DMS153 treated with DMSO at 0.1 percent for 48 hours (cell line): ENCODE data around the gene PTPN6.

Experiments used
- DNase-seq: peaks from one replicate; lab custom pipeline; 2025; ENCODE audit not compliant: unreplicated experiment; lab: John Stamatoyannopoulos, UW

Gene PTPN6

DNA sequence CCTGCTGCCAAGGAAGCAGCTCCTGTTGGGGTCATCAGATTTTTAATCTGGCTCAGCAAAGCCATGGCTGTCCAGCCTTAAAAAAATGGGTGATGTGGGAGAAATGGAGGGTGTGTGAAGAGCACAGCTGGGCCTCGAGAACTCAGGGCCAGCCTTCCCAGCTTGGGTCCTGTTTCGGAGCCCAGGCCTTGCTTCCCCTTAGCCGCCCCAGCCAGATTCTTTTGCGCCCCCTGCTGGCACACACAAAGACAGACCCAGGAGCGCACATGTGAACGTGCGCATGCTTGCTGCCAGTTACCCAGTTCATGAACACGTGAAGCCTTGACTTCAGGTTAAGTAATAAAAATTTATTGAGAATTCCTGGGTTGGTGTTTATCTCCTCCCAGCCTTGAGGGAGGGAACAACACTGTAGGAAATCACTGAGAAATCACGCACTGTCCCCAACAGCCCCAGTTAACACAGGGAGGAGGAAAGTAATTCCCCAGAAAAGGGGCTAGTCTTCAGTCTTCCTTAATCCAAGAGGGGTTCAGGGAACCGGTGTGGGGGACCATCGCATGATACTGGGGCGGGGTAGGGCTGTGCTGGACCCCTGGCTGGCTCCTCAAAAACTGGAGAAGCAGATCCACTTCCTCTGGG, 14.0 kb downstream of the PTPN6 start:
- peak; percentile 37 for DNase-seq

DNA sequence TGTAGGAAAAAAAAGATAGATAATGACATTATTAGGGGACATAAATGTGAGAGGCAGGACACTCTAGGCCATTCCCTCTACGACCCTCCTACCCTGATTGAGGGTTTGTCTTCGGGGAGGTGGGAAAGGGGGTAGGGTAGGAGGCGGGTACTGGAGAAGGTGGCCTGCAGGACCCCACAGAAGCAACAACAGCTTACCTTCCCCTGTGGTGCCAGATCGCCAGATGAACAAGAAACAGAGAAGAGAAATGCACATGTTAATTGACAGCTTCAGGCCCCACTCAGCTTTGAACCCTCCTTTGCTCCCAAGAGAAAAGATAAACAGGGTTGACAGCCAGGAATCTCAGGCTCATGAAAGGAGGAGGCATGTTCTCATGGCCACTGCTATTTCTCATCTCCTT, 14.6 kb downstream of the PTPN6 start:
- DNase-seq = no peak

DNA sequence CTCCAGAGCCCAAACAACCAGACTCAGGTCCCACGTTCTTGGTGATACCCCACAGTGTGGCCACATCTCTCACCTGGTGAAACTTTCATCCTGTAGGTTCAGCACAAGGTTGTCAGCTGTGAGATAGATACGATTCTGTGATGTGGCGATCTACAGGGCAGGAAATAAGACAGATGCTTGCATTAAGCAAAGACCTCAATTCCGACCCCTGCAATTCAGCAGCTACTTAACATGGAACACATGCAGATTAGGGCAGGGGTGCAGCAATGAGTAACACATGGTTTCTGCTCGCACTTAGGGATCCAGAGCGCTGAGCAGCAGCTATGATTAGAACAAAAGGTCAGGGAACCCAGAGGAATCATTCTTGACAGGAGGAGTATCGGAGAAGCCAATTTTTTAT, 15.2 kb downstream of the PTPN6 start:
- DNase-seq = no peak

GRCh38 chr12:6967651-6968100, 16.5 kb downstream of the PTPN6 start:
- no peak for DNase-seq

GRCh38 chr12:6968426-6968825, 17.3 kb downstream of the PTPN6 start:
- DNase-seq = no peak

DNA sequence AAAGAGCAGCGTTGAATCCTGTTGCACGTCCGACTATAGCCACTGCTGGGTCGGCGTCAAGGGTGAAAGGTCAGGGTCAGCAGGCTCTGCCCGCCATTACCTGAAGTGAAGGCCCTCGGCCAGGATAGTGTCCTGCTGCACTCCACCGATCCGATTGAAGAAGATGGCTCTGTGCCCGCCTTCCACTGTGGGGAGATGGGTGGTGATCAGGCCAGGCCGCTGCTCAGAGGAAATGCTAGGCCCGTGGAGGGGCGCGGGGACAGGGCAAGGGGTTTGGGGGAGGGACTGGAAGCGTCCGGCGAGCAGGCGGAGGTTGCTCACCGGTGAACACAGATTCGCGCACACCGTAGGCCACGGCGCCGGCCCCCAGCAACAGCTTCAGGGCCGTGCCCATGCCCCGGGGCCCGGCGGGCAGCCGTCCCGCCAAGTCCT, 19.0 kb downstream of the PTPN6 start:
- no peak for DNase-seq

DNA sequence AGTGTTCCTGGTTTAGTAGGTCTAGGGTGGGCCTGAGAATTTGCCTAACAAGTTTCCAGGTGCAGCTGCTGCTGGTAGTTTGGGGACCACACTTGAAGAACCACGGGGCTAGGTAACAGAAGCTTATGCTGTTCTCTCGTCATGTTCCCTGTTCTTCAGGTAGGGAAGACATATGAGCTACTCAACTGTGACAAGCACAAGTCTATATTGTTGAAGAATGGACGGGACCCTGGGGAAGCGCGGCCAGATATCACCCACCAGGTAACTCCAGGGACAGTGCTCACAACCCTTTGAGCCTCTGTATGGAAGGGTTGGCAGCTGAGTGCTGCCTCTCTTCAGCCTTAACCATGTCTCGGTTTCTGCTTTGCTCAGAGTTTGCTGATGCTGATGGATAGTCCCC, 23.0 kb downstream of the PTPN6 start:
- no peak for DNase-seq

DNA sequence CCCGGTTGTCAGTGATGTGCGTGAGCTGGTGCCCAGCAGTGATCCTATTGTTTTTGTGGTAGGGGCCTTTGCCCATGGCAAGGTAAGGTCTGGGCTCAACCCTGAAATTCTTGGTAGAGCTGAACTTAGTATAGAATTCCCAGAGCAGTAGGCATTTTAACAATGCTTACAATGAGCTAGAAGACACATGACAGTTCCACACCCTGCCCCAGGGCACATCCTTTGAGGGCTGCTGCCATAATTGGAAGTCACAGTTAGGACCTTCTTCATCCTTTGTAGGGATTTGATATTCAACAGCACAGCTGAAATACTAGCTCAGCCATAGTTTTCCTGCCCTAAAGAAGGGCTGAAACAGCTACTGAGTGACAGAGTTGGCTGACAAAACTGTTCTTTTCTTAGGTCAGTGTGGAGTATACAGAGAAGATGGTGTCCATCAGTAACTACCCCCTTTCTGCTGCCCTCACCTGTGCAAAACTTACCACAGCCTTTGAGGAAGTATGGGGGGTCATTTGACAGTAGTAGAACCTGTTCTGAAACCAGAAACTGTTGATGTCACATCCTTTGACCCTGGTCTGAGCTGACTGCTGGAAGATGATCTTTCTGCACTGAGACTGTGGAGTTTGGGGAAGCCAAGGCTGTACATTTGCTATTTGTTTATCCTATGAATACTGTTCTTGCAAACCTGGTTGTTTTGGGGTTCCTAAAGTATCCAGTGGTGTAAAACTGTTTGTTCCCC, 24.3 kb downstream of the PTPN6 start:
- DNase-seq = no peak

- no peak for DNase-seq
Observed at GRCh38 chr12:6977653-6978052, 26.5 kb downstream of the PTPN6 start.

DNA sequence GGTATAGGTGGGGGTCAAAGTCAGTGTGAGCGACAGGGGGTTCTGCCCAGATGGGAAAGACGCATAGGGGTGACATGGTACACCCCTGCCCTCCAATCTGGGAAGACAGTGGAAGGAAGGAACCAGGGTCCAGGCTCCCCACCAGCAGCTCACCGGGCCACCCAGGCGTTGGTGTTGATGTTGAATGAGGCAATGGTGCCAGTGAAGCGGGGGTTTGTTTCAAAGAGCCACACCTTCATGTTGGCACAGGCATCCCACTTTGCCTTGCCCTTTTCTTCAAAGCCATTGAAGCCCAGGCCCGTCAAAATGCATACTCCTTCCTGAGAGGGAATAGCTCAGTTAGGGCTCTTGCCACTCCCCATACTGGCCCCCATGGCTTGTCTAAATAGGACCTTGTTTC, 27.0 kb downstream of the PTPN6 start:
- no peak for DNase-seq

DNA sequence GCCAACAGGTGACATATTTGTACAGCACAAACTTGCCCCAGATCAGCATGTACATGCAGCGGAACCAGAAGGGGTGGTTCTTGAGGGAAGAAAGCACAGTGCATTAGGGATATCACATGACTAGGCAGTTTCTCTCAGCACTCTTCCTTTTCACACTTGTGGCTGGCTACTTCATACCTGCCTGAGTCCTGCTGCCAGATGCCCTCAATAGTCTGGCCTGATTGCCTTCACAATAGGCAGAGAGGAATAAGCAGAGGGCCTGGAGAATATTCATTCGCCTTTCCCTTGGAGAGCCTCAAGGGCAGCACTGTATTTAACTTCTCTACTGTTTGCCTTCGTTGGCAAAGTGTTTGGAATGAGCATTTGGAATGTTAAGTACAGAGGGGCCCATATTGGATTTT, 27.5 kb downstream of the PTPN6 start:
- DNase-seq = no peak

DNA sequence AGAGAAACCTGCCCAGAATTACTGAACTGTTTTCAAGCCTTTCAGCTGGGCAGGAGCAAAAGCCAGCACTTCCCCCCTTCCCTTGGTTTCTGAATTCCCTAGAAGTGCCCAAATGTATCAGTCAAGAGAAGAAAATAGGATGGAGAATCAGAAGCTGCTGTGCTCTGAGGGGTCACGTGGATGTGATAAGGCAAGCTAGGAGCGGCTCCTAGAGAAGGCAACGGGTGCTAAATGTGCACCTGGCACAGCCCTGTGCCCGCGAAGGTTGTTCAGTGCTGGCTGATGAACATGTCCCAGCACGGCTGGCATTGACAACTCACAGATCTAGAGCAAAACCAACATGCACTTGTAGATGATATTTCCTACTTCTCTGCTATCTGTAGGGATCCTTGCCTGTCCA, 27.9 kb downstream of the PTPN6 start:
- DNase-seq = no peak

- DNase-seq = no peak
Observed at GRCh38 chr12:6979453-6979852, 28.3 kb downstream of the PTPN6 start.

GRCh38 chr12:6980075-6980474, 28.9 kb downstream of the PTPN6 start:
- no peak for DNase-seq

DNA sequence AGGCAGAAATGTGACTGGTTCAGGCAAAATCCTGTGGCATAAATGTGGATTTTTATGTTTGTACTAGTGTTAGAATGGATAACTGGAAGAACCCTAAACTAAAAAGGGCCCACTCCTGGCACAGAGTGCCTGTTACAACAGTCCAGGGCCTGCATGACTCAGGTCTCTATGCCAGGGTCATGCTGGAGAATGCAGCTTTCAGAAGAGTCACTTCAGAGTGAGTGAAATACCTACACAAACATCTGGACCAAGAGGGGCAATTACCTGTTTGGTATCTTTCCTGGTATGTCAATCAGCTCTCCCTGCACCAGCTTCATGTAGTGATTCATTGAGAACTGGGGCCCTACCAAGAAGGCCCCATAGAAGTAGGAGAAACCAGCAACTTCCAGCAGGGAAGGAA, 29.6 kb downstream of the PTPN6 start:
- no peak for DNase-seq

DNA sequence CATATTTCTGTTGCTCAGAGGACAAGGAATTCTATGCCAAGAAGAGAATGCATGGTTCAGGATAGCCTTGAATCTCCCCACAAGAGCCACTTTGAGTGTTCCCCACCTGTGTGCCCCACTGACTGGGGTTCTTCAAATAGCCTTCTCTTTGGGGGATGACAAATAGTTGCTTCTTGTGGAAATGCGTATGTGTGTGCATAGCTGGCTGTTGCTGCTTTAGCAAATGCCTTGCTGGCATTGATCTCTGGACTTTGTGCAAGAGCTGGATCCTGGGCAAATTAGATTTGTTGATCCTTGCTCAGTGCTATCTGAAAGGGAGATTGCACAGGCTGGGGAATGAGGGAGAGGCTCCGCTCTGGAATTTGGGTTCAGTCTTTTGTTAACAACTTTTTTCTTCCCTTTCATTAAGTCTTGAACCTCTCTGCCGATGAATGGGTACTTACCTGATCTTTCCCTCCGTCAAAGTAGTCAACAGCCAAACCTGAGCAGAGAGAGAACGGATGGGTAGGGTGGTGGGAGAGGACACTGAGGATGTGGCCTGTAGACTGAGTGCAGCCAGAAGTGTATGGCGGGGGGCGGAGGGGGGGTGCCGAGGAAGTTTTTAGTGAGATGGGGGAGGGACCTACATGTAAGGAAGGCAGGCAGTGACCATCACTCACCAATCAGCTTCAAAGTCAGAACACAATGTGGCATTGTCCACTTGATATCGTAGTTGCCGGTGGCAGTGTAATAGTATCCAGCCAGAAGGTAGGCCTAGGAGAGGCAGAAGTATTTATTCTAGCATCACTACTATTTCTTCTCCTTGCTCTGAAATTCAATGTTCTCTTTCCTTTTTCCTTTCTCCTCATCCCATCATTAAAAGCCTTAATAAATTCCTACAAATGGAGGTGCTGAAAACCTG, 30.2 kb downstream of the PTPN6 start:
- DNase-seq = no peak

GRCh38 chr12:6982532-6982931, 31.4 kb downstream of the PTPN6 start:
- DNase-seq = no peak

- no peak for DNase-seq
Observed at GRCh38 chr12:6987956-6988553, 36.9 kb downstream of the PTPN6 start.

- no peak for DNase-seq
Observed at GRCh38 chr12:6996040-6996441, 44.9 kb downstream of the PTPN6 start.

DNA sequence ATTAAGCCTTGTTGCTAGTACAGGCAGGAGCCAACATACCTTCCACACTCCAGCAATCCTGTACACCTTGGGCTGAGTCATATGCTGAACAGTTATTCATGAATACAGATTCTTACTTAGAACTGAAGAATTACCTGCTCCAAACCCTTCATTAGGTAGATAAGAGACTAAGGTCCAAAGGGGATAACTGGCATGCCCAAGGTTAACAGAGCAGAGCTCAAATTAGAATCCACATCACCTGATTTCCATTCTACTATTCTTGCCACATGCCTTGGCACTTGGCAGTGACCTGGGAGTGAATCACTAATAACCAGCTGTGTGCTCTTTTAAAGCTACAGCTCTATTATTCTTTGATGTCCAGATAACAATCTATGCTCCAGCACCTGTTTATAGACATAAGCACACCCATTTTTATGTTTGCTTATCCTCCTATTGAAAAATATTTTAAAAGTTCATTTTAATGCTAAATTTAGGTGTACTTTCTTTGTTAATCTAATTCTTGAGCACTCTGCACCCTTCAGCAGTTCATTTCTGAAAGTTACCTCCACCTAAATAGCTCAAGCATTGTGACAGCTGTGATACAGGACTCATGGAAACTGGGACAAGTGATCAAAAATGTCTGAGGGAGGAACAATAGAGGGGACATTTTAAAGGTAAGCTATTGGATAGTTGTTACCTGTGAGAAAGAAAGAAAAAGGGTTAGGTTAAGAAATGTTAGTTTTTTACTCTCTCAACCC, 47.7 kb downstream of the PTPN6 start:
- no peak for DNase-seq
